ENCODE measurements around the gene MROH7.
A peak's percentile ranks its signal among the peaks of the same experiment; 100 is the strongest.

The MROH7 gene

DNA sequence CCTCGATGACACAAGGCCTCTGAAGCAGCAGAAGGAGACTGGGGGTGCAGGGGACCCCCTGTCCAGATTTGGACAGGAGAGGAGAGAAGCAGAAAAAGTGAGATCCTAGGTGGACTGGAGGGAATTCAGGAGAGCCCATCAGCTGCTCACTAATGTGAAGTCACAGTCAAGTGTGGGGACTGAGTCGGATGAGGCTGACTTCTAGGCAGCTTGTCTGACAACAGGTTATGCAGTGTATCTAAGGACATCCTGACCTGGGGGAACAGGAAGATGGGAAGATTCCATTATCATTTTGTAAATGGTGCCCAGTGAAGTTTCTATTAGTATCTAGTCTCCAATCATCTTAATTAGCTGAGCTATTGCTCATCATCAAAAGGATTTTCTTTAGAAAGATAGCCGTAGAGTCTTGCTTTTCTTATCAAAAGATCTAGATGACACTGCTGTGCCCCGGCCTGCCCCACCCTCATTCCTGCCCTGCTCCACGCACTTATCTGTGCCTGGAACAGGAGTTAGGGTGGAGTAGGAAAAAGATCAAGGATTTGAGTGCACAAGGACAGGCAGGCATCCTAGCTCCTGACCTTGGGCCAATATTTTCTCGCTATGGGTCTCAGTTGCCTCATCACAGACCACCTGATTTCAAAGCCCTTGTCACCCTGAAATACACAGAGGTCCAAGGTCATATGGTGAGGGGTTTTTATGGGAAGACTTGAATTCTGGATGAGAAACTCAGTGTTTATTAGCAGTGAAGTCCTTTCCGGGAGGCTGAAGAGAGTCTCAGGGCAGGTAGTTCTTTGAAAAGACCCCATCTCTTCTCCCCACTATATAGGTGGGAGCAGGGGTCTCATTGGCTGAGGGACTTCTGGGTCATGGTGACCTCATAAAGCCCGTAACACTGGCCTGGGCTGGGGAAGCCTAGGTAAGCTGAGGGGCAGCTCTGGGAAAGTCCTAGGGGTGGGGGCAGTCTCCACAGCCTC lies at the start of gene MROH7:
Gene MROH7 (plus strand): TSS at position 924 of the 974 bp plus-strand sequence. CDS start 11,141 bp downstream, outside the sequence.
- DNase-seq (ENCODE audit: low read depth), result no peak

DNA sequence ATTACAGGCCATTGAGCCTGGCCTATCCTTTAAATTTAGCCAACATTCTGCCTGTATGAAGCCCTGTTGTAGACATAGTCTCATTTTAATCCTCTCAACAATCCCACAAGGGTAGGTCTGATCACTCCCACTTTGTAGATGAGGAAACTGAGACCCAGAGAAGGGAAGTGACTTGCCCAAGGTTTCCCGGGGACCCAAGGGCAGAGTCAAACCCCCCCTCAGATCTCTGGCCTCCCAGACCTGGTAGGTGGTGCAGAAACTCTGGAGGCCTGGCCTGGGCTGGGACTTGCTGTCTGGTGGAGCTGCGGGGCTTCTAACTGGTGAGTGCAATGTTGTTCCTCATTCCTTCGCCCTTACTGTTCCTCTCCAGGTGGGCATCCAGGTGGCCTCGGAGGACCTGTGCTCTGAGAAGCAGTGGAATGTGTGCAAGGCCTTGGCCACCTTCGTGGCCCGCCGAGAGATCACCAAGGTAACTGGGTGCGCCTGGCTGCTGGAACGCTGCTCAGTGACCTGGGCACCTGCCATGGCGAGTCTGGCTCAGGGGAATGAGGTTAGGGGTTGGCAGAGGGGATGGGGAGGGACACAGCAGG lies 47.9 kb upstream of the MROH7 start:
- no peak for DNase-seq (ENCODE audit: low read depth)

DNA sequence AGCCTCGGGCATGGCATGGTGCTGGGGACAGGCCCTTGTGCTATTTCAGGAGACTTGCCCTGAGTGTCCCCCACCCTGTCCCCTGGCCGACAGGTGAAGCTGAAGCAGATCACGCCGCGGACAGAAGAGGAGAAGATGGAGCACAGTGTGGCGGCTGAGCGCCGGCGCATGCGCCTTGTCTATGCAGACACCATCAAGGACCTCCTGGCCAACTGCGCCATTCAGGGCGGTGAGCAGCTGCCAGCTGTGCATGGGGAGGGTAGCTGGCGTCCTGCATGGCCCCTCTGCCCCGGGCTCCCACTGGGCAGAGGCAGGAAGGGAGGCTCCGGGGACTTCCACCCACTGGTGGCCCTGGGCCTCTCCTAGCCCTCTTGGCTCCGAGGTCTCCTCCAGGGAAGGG lies 47.1 kb upstream of the MROH7 start:
- DNase-seq (ENCODE audit: low read depth), result no peak

DNA sequence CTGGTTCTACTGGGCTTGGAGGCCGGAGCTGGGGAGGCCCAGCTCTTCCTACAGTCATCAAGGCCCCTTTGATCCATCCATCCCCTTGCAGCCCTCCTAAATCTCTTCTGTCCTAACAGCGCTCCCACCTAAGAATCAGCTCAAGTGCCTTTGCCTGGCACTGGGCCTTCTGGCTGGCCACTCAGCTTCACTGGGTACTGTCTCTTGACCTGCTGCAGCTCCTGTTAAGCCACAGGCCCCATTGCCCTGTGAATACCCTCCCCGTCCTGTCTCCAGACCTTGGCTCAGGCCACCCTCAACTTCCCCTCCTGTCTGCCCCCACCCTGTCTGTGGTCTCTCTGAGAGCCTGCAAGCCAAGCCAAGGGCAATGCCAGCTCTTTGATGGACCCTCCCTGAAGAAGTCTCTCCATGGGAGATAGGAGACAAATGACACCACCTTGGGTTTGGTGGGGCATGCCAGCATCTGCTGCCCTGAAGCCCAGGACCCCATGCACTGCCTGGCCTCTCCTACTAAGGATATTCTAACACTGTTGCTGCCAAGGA lies 45.6 kb upstream of the MROH7 start:
- no peak for DNase-seq (ENCODE audit: low read depth)

DNA sequence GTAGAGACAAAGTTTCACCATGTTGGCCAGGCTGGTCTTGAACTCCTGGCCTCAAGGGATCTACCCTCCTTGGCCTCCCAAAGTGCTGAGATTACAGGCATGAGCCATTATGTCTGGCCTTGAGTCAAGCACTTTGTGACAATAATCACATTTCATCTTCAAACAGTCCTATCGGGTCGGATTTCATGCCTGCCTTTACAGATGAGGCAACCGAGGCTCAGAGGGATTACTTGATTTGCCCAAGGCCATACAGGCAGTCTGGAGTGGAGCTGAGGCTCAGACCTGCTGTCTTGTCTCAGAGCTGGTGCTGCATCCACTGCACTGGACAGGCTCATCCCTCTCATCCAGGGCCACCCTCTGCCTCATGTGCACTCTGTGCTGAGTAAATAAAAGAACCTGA lies 44.8 kb upstream of the MROH7 start:
- no peak for DNase-seq (ENCODE audit: low read depth)

DNA sequence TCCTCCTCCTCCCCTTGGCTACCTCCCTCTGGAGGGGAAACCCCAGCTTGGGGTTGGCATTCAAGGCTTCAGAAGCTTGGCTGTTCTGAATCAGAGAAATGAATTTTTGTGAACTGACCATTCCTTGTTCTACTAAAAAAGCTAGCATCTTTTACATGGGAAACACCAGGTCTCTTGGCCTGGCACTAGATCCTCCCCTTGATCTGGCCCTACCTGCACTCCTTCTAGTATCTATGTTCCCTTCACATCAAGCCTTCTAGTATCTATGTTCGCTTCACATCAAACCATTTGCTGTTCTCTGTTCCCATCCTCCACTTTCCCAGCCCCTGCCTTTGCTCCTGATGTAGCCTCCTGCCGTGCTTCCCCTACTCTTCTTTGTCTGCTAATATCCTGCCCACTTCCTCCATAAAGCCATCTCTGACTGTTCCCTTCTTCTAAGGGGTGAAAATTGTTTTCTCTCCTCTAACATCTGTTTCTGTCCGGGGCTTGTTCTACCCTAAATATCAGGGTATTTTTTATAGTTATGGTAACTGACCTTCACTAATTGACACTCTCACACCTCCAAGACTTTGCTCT lies 44.0 kb upstream of the MROH7 start:
- DNase-seq (ENCODE audit: low read depth), result no peak

DNA sequence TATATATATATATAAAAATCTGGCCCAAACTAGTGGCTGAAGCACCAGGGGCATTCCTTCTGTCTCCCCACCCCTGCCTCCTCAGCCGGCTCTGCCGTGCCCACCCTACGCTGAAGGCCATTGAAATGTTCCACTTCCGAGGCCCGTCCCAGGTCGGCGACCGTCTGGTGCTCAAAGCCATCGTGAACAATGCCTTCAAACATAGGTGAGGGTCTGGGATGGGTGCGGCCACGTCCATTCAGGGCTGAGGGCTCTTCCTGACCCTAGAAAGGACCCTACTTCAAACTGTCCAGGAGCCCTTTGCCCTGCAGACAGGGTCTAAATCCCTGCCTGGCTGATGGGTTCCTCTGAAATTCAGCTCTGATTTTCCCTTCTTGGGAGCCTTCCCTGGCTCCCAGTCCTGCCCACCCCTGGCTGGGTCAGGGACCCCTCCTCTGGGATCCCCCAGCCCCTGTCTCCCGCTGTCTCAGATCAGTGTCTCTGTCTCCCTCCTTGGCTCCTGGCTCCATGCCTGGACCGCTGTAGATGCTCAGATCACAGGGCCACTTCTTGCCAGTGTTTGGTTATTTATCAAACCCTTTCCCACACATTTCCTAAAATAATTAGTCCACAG lies 42.3 kb upstream of the MROH7 start:
- DNase-seq (ENCODE audit: low read depth), result no peak

DNA sequence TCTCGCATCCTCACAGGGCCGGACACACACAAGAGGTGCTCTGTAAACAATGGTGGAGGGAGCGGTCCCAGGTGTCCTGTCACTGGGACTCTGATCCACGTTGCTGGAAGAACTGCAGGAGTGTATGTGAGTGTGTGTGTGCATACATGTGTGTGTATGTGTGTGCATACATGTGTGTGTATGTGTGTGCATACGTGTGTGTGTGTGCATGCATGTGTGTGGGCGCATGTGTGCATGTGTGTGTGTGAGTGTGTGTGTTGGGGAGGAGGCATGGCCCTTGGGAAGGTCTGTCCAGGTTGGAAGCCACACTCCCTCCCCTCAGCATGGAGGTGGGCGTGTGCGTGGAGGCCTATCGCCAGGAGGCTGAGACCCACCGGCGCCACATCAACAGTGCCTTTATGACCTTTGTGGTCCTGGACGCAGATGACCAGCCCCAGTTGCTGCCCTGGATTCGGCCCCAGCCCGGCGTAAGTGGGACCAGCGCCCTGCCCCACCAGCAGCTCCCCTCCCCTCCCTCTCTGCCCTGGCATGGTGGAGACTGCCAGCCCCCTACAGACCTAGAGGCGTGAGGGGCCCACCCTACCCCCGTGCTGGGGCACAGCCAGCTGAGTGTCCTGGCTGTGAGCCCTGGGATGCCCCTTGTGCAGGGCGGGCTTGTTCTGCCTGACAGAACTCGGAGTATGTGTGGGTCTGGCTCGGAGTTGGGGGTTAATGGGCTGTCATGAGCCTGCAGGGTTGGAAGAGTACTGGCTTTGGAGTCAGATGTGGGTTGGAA lies 40.5 kb upstream of the MROH7 start:
- no peak for DNase-seq (ENCODE audit: low read depth)

DNA sequence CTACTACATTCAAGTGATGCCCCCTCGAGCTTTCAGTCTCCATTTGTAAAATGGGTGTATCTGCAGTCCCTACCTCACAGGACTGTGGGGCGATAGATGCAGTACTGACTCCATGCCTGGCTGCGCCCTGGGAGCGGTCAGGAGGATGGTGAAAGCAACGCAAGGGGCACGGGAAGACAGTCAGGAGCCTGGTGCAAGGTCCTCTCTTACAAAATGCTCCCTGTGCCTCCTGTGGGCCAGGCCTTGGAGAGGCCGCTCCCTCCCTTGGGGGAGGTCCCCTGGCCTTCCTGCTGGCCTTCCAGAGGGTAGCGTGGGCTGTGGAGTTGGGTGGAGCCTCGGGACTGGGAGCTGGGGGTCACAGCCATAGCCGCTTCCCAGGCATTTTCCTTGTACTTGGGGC lies 39.9 kb upstream of the MROH7 start:
- no peak for DNase-seq (ENCODE audit: low read depth)

DNA sequence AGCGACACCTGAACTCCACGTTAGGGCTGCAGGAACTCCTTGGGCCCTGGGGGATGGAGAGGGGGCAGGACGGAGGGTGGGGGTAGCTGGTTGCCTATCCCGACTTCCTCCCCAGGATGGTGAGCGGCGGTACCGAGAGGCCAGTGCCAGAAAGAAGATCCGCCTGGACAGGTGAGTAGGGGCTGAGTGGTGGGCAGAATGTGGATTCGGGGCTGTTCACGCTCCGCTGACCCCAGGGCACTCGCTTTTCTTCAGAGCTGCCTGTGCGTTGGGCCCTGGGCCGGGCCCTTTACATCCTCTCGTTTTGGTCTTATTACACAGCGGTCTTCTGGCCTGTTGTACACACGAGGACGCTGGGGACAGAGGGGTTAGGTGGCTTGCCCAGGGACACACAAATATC lies 39.0 kb upstream of the MROH7 start:
- no peak for DNase-seq (ENCODE audit: low read depth)

DNA sequence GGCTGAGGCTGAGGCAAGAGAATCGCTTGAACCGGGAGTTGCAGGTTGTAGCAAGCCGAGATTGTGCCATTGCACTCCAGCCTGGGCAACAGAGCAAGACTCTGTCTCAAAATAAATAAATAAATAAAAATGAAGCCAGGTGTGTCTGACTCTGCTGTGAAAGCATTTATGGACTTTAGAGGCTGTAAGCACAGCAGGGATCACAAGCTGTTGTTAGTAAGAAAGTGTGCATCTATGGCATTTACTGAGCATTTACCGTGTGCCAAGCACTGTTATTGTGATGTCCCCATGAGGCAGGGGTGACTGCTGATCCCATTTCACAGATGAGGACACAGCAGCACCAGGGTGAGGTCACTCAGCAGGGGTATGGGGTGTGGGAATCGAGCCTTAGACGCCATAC lies 38.3 kb upstream of the MROH7 start:
- DNase-seq (ENCODE audit: low read depth), result no peak

DNA sequence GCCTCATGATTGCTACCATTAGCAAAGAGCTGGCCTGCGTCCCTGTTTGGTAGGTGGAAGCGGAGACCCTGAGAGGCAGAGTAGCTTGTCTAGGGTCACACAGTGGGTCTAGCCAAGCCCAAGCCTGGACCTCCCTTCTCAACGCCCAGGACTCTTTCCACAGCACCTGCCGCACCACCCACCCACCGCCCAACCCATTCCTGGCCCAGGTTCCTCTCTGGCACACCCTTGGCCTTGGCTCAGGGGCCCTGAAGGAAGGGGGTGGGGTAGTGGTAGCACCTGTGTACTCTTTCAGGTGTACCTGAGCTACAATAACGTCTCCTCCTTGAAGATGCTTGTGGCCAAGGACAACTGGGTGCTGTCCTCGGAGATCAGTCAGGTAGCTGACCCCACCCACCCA lies 37.5 kb upstream of the MROH7 start:
- DNase-seq (ENCODE audit: low read depth), result no peak

DNA sequence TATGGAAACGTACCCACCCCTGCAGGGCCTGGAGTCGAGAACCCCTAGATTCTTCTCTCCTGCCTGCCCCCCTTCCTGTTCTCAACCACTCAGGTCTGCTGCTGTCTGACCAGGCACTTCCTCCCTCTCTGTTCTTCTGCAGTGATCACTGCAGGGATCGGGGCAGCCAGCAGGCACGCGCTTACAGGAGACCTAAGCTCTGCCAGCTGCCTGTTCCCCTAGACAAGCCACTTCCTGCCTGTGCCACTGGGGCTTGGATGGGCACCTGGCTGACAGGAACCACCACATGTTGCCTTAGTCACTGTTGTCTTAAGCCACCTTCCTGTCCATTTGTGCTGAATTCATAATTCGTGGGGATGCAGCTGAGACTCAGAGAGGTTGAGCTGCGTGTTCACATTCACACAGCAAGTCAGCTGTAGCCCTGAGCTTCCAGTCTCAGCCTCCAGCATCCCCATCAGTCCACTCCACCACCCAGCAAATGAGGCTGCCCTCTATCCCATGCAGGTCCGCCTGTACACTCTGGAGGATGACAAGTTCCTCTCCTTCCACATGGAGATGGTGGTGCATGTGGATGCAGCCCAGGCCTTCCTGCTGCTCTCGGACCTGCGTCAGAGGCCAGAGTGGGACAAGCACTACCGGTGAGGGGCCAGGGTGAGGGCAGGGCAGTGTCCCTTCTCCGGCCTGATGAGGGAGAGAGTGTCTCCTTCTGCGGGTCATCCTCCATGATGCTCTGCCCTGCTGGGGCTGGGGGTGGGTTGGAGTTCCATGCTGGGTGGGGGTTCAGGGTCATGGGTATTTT lies 36.8 kb upstream of the MROH7 start:
- DNase-seq (ENCODE audit: low read depth), result peak; percentile 15

DNA sequence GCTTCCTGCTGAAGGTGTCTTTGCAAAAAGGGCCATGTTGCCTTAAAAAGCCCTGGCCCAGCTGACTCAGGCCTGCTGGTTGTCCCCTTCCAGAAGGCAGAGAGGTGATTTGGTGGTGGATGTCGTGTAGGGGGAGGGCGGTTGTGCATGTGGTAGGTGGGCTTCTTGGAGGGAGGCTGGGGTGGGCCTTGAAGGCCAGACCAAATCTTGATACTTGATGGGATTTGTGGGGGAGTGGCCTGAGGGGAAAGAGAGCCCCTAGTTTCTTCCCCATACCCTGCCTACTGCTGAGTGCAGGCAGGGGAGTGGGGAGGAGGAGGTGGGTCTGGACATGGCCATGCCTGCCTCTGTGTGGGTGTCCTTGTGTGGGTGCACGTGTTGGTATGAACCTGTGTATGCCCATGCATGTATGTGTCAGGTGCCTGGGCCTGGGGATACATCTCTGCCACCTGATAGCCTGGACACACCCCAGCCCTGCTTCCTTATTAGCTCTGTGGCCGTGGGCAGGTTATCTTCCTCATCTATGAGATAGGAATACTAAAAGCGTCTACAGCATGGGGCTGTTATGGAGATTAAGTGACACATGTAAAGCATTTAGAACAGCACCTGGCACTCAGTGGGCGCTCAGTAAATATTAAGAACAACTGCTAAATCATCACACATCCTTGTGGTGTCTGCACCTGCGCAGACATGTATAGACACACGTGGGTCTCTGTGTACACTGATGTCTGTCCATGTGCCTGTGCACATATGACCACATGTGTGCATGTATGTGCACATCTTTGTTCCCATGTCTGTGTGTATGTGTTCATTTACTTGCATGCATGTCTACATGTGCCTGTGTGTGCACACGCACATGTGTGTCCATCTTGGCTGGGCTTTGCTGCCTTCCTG lies 35.2 kb upstream of the MROH7 start:
- DNase-seq (ENCODE audit: low read depth), result no peak

DNA sequence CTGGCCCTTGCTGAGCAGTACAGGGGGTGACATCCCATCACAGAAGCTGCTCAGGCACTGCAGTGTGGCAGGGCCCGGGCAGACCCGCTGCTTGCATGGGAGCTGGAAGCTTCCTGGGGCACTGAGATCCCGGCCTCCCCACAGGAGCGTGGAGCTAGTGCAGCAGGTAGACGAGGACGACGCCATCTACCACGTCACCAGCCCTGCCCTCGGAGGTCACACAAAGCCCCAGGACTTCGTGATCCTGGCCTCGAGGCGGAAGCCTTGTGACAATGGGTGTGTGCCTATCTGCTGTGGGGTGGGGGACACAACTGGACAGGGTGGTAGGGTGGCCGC lies 34.6 kb upstream of the MROH7 start:
- DNase-seq (ENCODE audit: low read depth), result no peak

DNA sequence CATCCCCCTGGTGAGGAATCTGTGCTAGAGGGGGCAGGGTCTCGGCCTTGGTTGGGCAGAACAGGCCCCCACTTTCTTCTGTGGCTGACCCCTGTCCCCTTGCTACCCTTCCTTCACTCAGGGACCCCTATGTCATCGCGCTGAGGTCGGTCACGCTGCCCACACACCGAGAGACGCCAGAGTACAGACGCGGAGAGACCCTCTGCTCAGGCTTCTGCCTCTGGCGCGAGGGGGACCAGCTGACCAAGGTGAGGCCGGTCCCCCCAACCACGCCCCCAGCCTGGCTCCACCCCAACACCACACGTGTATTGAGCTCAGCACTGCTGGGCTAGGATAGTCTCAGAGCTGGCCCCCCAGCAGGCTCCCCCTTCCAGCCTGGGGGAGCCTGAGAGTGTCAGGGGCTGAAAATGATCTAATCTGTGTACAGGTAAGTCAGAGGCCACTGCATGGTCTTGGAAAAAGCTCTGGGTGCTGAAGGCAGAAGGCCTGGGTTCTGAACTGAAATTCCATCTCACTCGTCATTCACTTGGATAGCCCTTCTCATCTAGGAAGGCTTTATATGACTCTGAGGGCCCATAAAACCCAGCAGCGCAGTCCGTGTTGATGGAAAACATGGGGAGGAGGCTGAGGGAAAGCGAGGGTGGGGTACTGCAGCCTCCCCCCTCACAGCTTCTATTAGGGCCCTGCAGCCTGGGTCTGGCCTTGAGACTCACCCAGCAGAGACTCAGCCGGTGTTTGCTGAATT lies 33.6 kb upstream of the MROH7 start:
- no peak for DNase-seq (ENCODE audit: low read depth)

DNA sequence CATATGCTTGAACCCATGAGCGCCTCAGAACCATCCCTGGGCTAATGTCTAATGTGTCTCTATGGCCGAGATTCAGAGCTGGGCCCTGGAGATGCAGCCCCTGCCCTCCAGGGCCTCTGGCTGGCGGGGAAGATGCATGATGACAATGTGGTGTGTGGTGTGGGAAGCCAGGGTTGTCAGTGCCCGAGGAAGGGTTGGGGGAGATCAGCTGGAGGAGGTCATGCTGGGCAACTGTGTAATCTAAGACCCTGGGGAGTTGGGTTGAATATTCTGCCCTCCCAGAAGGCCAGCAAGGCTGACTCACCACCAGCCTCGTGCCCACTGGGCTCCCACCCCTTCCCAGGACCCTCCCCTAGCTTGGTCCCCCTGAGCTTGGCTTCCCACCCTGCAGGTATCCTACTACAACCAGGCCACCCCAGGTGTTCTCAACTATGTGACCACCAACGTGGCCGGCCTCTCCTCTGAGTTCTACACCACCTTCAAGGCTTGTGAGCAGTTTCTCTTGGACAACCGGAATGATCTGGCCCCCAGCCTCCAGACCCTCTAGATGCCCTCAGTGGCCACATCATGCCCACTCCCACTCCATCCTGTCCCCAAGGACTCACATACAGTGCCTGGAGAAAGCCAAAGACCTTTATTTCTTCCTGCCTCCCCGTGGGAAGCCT lies 32.9 kb upstream of the MROH7 start:
- no peak for DNase-seq (ENCODE audit: low read depth)

DNA sequence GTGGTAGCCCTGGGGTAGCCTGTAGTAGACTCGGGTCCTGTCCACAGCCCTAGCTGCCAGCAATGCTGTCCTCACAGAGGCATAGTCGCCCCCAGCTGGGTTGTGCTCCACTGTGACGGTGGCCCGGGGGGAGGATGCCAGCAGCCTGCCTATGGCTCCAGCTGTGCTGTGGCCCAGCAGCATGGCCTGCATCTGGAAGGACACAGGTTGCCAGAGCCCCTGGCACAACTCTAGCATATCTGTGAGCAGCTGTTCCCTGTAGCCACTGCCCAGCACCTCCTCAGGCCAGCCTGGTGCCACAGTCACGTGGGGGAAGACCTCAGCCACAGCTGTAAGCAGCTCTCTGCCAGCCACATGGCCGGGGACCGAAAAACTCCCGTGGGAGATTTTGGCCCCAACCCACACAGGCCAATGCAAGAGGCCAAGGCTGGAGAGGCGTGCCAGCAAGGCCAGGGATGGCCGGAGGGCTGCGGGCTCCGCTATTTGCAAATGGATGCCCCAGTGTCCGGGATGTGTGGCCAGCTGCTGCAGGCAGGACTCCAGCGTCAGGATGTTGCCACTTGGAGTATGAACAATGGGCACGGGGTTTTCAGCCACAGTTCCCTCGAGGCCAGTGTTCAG lies 32.2 kb upstream of the MROH7 start:
- no peak for DNase-seq (ENCODE audit: low read depth)

Data from activated T-helper 1 cell treated with Interleukin-2 at 50 U/mL for 16 hours (primary cell).